GM23338 (cell line): ENCODE data around the gene MAD2L1BP.

Source experiments
- CREB1 ChIP-seq: fragments of 250-450 bp; sonication (Bioruptor Pico); IDR thresholded peaks from 2 replicates; pipeline ENCODE4 v1.5.0; 2020; ENCODE audit warnings: low read depth, mild to moderate bottlenecking, moderate library complexity
- CTCF ChIP-seq, 2 experiments: fragments of 200-600 bp in 1 of 2; sonication (generic) in 1 of 2; conservative IDR thresholded peaks; 2 replicates each; pipeline versions ENCODE4 v1.5.1 to v1.6.1; 2016 to 2017; ENCODE audit warnings: antibody characterized with exemption in 2 of 2, low read depth in 2 of 2, mild to moderate bottlenecking in 2 of 2, moderate library complexity in 1 of 2
- ETS1 ChIP-seq: IDR thresholded peaks from 2 replicates; pipeline ENCODE4 v1.6.1; 2016; ENCODE audit warnings: antibody characterized with exemption
- EZH2 ChIP-seq: fragments of 200-600 bp; sonication (generic); IDR thresholded peaks from one replicate; pipeline ENCODE4 v1.8.0; 2017; ENCODE audit warnings: antibody characterized with exemption, mild to moderate bottlenecking, low read depth; ENCODE audit not compliant: unreplicated experiment
- EZH2phosphoT487 ChIP-seq: fragments of 200-600 bp; sonication (generic); IDR thresholded peaks from one replicate; pipeline ENCODE4 v1.8.1; 2018; ENCODE audit warnings: antibody characterized with exemption; ENCODE audit not compliant: unreplicated experiment
- JUNB ChIP-seq: IDR thresholded peaks from one replicate; pipeline ENCODE4 v1.6.1; 2016; ENCODE audit warnings: antibody characterized with exemption; ENCODE audit not compliant: unreplicated experiment
- POLR2AphosphoS5 ChIP-seq: IDR thresholded peaks from 2 replicates; pipeline ENCODE4 v1.6.1; 2016; ENCODE audit warnings: antibody characterized with exemption, low read depth
- REST ChIP-seq: IDR thresholded peaks from one replicate; pipeline ENCODE4 v1.6.1; 2018; ENCODE audit warnings: antibody characterized with exemption; ENCODE audit not compliant: unreplicated experiment
- STAT1 ChIP-seq: IDR thresholded peaks from one replicate; pipeline ENCODE4 v1.6.1; 2016; ENCODE audit warnings: antibody characterized with exemption; ENCODE audit not compliant: unreplicated experiment
- ZNF114 ChIP-seq: fragments of 250-450 bp; sonication (Bioruptor Pico); IDR thresholded peaks from 2 replicates; pipeline ENCODE4 v1.5.0; 2020; ENCODE audit warnings: mild to moderate bottlenecking, moderate library complexity
- ZNF462 ChIP-seq: fragments of 250-450 bp; sonication (Bioruptor Pico); IDR thresholded peaks from 2 replicates; pipeline ENCODE4 v1.5.0; 2020; ENCODE audit warnings: mild to moderate bottlenecking, moderate library complexity

GRCh38 chr6:43680308-43681200 is 44.9 kb downstream of the MAD2L1BP start:
- TF ChIP-seq CTCF (conservative IDR thresholded peaks at IDR 0.05; ENCODE audit: low read depth in 2 of 2) = no peak
- no peak for TF ChIP-seq EZH2
- TF ChIP-seq POLR2AphosphoS5 = no peak
- TF ChIP-seq ZNF462 = no peak
- TF ChIP-seq REST = no peak
- no peak for TF ChIP-seq STAT1
- TF ChIP-seq CREB1 (CRISPR knock-in tag) = no peak
- no peak for TF ChIP-seq EZH2phosphoT487
- TF ChIP-seq ETS1 = no peak
- no peak for TF ChIP-seq JUNB
- TF ChIP-seq ZNF114 (CRISPR knock-in tag) = no peak
